ENCODE data around the gene PPP1R15A. TPM values are rescaled to one million over a fixed set of nuclear protein-coding genes. Genes with fewer than 3 reads are reported as not detected.
A peak's percentile ranks its signal among the peaks of the same experiment; 100 is the strongest.
"Not testable (repeated sequence)": the region's sequence is repeated elsewhere in the genome, so short reads cannot be mapped to it uniquely, and the experiment has no call there.

The PPP1R15A gene
- total RNA-seq, 4 donors from 2014 or later: 53.9 to 70.0 (median 60.9) TPM

- Histone ChIP-seq H3K4me1 (peaks cover 0 to 29% (median 20%) of the 10 kb centered on the region in 3 donors), H3K9me3 (no peaks in the 10 kb centered on the region), H3K27me3 (no peaks in the 10 kb centered on the region), H3K27ac (no peak overlapping the region), H3K36me3 (peaks cover 0 to 72% of the 10 kb centered on the region in 2 donors), H3K4me3 (no peak overlapping the region)
- ATAC-seq: no peak
- TF ChIP-seq POLR2AphosphoS5 (IDR thresholded peaks at IDR 0.05): no peak
- TF ChIP-seq POLR2A (IDR thresholded peaks at IDR 0.05): no peak
- no peak for TF ChIP-seq CTCF (IDR thresholded peaks at IDR 0.05)
- TF ChIP-seq EP300 (IDR thresholded peaks at IDR 0.05): no peak
- WGBS, 2 donors (ENCODE audit: low coverage in 1 of 2): 97% methylated on average over 6 of the region's 14 CpGs; no CpG with 5 or more reads in 1 of the 2 donors
These were observed 33.4 kb downstream of the PPP1R15A start for GRCh38 chr19:48905664-48906063.

- Histone ChIP-seq H3K9me3 (no peaks in the 10 kb centered on the region), H3K4me1 (peaks cover 0 to 22% (median 14%) of the 10 kb centered on the region in 3 donors), H3K36me3 (peaks cover 0 to 79% of the 10 kb centered on the region in 2 donors), H3K27ac (no peak overlapping the region), H3K4me3 (no peak overlapping the region), H3K27me3 (no peaks in the 10 kb centered on the region)
- ATAC-seq: no peak
- TF ChIP-seq EP300 (IDR thresholded peaks at IDR 0.05): no peak
- TF ChIP-seq CTCF (IDR thresholded peaks at IDR 0.05): no peak
- no peak for TF ChIP-seq POLR2A (IDR thresholded peaks at IDR 0.05)
- TF ChIP-seq POLR2AphosphoS5 (IDR thresholded peaks at IDR 0.05): no peak
- WGBS, 2 donors (ENCODE audit: low coverage in 1 of 2): 94 to 100% methylated on average over 4 to 6 of the region's 10 CpGs
These were observed 34.1 kb downstream of the PPP1R15A start for GRCh38 chr19:48906324-48906723.

- no peaks in the 10 kb centered on the region for H3K9me3 ChIP-seq
- peaks cover 0 to 89% of the 10 kb centered on the region in 2 donors for H3K36me3 ChIP-seq
- no peaks in the 10 kb centered on the region for H3K27me3 ChIP-seq
- H3K4me1 ChIP-seq: peaks cover 0 to 9% (median 3%) of the 10 kb centered on the region in 3 donors
- peak; percentile 34 for ATAC-seq
- peak overlapping the region in 3 of 4 donors; percentile 51 to 62 (median 56) for H3K27ac ChIP-seq
- WGBS, 2 donors (ENCODE audit: low coverage in 1 of 2): 84 to 100% methylated on average over 2 to 12 of the region's 14 CpGs
- TF ChIP-seq EP300 (IDR thresholded peaks at IDR 0.05) (no peak), CTCF (IDR thresholded peaks at IDR 0.05) (no peak), POLR2A (IDR thresholded peaks at IDR 0.05) (no peak), POLR2AphosphoS5 (IDR thresholded peaks at IDR 0.05) (no peak)
- H3K4me3 ChIP-seq: no peak overlapping the region
These were observed 35.5 kb downstream of the PPP1R15A start for GRCh38 chr19:48907671-48908070.

GRCh38 chr19:48909424-48910077 is 37.3 kb downstream of the PPP1R15A start:
- H3K4me1 ChIP-seq, H3K9me3 ChIP-seq, ATAC-seq, H3K27me3 ChIP-seq, H3K4me3 ChIP-seq: not testable (repeated sequence)
- Histone ChIP-seq H3K27ac (peak overlapping the region in 3 of 4 donors; percentile 8 to 35 (median 25)), H3K36me3 (peaks cover 0 to 99% of the 10 kb centered on the region in 2 donors)
- 97 to 100% methylated on average over 1 to 11 of the region's 11 CpGs for WGBS, 2 donors (ENCODE audit: low coverage in 1 of 2)

GRCh38 chr19:48910803-48911202 is 38.6 kb downstream of the PPP1R15A start:
- no peak overlapping the region for H3K4me3 ChIP-seq
- H3K36me3 ChIP-seq: peaks cover 0 to 99% of the 10 kb centered on the region in 2 donors
- no peaks in the 10 kb centered on the region for H3K27me3 ChIP-seq
- H3K4me1 ChIP-seq: no peaks in the 10 kb centered on the region
- no peaks in the 10 kb centered on the region for H3K9me3 ChIP-seq
- ATAC-seq: no peak
- no peak overlapping the region for H3K27ac ChIP-seq
- WGBS, 2 donors (ENCODE audit: low coverage in 1 of 2): 80 to 100% methylated on average over 1 of the region's 2 CpGs
- TF ChIP-seq POLR2AphosphoS5 (IDR thresholded peaks at IDR 0.05) (no peak), EP300 (IDR thresholded peaks at IDR 0.05) (no peak), CTCF (IDR thresholded peaks at IDR 0.05) (no peak), POLR2A (IDR thresholded peaks at IDR 0.05) (no peak)

Measured in gastroesophageal sphincter (tissue), 4 donors.